HCT116 (cell line): ENCODE measurements around the gene ALDH5A1.

Experiments used
- CTCF ChIP-seq, 3 experiments: fragments of 200-600 bp in 1 of 3; sonication (generic) in 1 of 3; IDR thresholded peaks in 2 of 3; conservative IDR thresholded peaks in 1 of 3; 2 replicates each; pipeline ENCODE4 v1.5.1; 2012 to 2017; ENCODE audit warnings: low read depth in 2 of 3, low read length in 2 of 3, antibody characterized with exemption in 1 of 3, borderline replicate concordance in 1 of 3, control low read depth in 1 of 3, mild to moderate bottlenecking in 1 of 3, mixed read lengths in 1 of 3, mixed run types in 1 of 3, moderate library complexity in 1 of 3; ENCODE audit not compliant: insufficient read depth in 1 of 3
- EZH2phosphoT487 ChIP-seq: fragments of 200-600 bp; IDR thresholded peaks from 2 replicates; pipeline ENCODE4 v1.6.1; 2018; ENCODE audit warnings: antibody characterized with exemption, borderline replicate concordance
- REST ChIP-seq: IDR thresholded peaks from 2 replicates; pipeline ENCODE4 v1.6.1; 2012; ENCODE audit warnings: low read depth

GRCh38 chr6:24549158-24549557 lies 54.4 kb downstream of the ALDH5A1 start:
- TF ChIP-seq REST, result no peak
- no peak for TF ChIP-seq CTCF (IDR thresholded peaks at IDR 0.05 in 2 of 3, conservative IDR thresholded peaks at IDR 0.05 in 1 of 3; ENCODE audit: borderline replicate concordance in 1 of 3, insufficient read depth in 1 of 3, low read depth in 2 of 3, low read length in 2 of 3)
- no peak for TF ChIP-seq EZH2phosphoT487
